Astrocyte of the hippocampus (primary cell): ENCODE data around the gene FUT7.
"Not testable (repeated sequence)": the region's sequence is repeated elsewhere in the genome, so short reads cannot be mapped to it uniquely, and the experiment has no call there.

Experiments used
- DNase-seq: peaks from one replicate; pipeline ENCODE4 v3.0.0; 2011; ENCODE audit warnings: low read depth, low spot score

The FUT7 gene

DNA sequence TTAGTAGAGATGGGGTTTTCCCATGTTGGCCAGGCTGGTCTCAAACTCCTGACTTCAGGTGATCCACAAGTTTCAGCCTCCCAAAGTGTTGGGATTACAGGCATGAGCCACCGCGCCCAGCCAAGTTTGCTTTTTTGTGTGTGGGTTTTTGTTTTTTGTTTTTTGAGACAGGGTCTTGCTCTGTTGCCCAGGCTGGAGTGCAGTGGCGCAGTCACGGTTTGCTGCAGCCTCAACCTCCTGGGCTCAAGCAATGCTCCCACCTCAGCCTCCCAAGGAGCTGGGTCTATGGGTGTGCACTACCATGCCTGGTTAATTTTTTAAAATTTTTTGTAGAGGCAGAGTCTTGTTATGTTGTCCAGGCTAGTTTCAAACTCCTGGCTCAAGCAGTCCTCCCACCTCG is 1.6 kb upstream of the FUT7 start:
- DNase-seq: not testable (repeated sequence)

- DNase-seq: no peak
Observed at GRCh38 chr9:137032858-137033257, 970 bp upstream of the FUT7 start.

DNA sequence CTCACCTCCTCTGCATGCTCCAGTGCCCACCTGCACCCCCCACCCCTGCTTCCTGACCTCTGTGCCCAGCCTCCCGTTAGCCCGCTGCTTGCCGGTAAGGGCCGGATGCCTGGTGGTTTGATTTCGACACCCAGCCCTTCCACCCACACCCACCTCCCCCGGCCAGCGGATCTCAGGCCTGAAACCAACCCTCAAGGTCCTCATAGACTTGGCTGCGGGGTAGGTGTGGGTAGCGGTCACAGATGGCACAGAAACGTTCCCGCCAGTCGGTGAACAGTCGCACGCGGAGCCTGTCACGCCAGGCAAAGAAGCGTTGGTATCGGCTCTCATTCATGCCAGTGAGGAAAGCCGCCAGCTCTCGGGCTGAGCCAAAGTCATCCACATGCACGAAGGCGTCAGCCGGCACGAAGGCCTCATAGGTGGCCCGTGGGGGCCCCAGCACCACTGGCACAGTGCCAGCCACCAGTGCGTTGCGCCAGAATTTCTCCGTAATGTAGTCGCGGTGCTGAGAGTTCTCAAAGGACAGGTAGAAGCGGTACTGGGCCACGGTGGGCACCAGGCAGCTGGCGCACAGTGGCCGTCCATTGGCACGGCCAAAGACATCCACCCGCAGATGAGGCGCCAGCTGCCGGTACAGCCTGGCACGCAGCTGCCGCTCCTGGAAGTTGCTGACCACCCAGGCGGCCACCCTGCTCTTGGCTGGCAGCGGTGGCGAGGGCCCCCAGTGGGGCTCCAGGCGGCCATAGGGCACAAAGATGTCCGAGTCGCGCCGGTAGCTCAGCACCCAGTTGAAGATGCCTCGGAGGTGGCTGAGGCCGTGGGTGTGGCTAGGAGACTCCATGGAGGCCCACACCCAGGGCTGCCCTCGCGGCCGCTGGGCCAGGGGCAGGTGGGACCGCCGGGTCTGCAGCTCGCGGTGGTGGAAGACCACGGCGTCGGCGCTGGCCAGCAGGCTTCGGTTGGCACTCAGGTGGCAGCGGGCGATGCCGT is 1.1 kb downstream of the FUT7 start:
- no peak for DNase-seq

GRCh38 chr9:137030006-137030405 is 1.9 kb downstream of the FUT7 start:
- no peak for DNase-seq

- peak; percentile 74 for DNase-seq
Observed at GRCh38 chr9:137029058-137029936, 2.6 kb downstream of the FUT7 start.

- DNase-seq: peak; percentile 79
Observed at GRCh38 chr9:137028263-137029057, 3.4 kb downstream of the FUT7 start.

GRCh38 chr9:137027369-137028262 is 4.3 kb downstream of the FUT7 start, which contains the start of gene ABCA2:
TSS of gene ABCA2 (minus strand) at chr9:137028237. CDS start at chr9:137028140, 97 bp downstream.
- DNase-seq: peak; percentile 57

DNA sequence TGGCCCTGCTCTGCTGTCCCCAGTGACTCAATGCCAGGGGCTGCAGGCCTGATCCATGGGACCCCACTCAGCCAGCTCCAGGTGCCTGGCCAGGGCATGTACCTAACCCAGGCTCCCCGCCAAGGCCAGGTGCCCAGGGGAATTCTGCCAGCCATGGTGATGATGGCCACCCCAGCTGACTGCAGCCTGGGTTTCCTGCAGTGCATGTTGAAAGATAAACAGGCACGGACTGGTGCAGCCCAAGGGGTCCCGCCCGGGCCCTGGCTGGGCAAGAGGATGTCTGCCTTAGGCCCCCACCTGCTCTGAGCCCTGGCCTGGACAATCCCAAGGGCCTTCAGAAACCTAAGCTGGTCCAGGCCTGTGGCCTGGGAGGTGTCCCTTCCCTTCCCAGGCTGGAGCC is 5.1 kb downstream of the FUT7 start:
- DNase-seq: no peak

GRCh38 chr9:137026384-137026783 is 5.5 kb downstream of the FUT7 start:
- DNase-seq: no peak

DNA sequence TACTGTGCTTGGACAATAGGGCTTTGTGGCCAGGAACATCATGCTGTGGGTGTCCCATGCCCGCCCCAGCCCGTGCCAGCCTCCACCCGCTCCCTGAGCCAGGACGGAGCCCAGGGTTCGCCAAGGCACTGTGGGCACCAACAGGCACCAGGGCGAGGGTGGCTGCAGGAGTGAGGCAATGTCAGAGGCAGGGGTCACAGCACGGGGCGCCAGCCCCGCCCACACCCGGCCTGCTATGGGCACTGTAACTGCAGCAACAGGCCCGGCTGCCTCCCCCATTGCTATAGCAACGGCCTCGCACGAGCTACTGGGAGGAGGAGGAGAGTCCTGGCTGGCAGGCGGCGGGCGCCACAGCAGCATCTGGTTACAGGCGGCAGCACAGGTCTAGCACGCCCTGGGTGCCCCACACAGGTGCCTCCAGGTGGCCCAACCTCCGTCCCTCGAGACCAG is 6.3 kb downstream of the FUT7 start:
- peak; percentile 65 for DNase-seq

GRCh38 chr9:137023583-137023991 is 8.3 kb downstream of the FUT7 start:
- no peak for DNase-seq

DNA sequence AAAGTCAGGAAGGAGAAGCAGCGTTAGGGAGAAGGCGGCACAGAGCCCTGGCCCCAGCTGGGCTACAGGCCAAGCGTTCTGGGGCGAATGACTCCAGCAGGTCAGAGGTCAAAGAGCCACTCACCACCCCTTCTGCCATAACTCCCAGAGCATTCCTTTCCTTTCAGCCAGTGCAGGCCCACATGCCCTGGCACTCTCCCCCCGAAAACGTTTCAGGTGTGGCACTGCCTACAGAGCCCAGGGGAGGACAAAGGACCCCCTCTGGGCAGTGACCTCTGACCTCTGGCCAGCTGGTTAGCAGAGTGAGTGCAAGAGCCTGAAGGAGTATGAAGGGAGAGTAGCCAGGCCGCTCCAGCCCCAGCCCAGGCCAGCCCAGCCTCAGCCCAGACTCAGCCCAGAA is 8.7 kb downstream of the FUT7 start:
- DNase-seq: no peak

DNA sequence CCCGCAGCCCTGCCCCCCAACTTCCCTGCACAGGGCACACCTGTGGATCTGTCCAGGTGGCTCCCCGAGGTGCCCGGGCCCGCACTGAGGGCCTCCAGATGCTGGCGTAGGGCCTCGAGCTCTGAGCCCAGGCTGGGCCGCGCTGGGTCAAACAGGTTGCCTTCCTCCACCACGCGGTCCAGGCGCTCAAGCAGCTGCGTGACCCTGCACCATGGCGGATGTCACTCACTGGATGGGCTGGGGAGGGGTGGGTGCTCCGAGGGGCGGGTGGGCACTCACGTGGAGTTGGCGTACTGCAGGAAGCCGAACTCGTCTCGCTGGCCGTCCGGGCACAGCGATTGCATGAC is 9.3 kb downstream of the FUT7 start:
- no peak for DNase-seq

DNA sequence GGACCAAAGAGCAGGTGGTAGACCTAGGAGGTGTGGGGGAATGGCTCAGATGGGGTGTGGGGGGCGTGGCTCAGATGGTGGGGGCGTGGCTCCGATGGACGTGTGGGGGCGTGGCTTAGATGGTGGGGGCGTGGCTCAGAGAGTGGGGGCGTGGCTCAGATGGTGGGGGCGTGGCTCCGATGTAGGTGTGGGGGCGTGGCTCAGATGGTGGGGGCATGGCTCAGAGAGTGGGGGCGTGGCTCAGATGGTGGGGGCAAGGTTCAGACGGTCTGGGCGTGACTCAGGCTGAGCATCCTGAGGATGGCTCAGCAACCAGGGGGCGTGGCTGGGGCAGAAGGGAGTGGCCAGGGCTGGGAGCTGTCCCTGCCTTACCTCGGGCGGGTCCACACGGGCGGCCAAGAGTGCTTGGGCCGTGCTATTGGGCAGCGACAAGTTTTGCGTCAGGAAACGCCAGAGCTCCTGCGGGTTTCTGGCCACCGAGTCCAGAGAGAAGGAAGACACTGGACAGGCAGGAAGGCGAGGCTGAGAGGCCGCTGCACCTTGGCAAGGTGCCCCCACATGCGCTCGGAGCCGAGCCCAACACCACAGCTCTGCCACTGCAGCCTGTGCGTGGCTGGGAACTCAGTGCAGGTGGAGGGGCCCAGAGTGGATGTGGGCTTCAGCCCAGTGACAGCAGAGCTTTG is 9.8 kb downstream of the FUT7 start:
- no peak for DNase-seq

DNA sequence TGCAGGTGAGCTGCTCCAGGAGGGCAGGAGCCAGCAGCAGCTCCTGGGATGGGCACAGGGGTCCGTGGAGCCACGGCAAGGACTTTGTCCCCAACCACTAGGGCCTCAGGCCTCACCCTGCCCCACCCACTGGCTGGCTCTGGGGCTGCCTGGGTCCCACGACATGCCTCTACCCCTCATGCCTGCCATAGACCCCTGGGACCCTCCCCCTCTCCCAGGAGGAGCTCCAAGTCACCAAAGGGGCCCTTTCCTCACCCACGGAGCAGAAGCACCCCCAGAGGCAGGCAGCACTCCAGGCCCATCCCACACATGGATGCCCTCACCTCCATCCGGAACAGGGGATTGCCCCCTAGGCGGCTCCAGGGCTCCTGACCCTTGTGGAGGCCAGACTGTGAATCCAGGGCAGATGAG is 10.3 kb downstream of the FUT7 start:
- DNase-seq: no peak

GRCh38 chr9:137020771-137021567 is 10.9 kb downstream of the FUT7 start:
- DNase-seq: no peak

DNA sequence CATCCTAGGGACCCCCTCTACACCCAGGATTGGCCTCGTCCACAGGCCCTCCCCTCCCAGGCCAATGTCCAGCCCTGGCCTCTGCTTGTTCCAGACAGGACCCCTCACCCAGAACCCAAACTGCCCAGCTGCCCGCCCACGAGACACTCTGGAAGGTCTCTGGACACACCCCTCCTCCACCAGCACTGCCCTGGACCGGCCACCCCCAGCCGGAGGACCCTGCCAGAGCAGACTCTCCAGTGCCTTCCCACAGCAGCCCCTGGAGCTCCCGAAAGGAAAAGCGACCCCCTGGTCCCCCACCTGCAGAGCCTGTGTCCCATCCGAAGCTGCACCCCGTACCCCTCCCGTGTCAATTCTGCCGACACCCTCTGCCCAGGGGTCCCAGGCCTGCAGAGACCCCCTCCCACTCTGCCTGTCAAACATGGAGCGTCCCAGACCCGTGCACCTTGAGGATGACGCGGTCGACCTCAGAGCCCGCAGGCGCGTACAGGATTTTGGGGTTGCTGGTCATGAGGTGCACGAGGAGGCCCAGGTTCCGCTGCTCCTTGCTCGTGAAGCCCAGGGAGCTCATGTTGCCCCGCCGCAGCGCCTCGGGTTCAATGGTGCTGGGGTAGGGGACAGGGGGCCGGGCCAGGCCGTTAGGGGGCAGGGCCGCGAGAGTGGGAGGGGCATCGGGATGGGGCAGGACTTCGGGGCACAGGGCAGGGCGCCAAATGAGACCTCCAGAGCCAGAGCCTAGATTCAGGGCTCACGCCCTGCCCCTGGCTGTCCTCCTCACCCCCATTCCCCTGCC is 11.8 kb downstream of the FUT7 start:
- no peak for DNase-seq
